AG09319 (cell line): ENCODE data around the gene POLR1D.

ENCODE experiments used
- DNase-seq: peaks from one replicate; pipeline ENCODE4 v3.0.0-alpha.2; 2010; ENCODE audit warnings: low read depth; ENCODE audit errors: extremely low read depth
- CTCF ChIP-seq: IDR thresholded peaks from 2 replicates; pipeline ENCODE4 v1.5.1; 2011; ENCODE audit warnings: low read depth, mild to moderate bottlenecking, inconsistent platforms, low read length, moderate library complexity

Gene POLR1D

DNA sequence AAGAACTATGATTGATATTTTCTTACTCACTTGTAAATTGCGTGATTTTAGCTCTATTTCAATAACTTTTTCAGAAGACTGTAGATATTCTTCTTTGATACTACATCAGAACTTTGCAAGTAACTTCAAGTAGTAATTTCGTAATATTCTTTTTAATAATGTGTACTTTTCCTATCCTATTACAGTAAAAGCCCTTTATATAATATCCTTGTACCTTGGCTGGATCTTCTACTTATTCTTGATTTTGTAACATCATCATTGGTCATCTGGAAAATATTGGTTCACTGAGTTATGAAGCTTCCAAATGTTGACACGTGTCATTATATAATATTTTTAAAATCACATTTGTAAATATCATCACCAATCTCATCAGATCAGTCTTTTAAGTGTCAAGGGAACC is 32.4 kb downstream of the POLR1D start:
- no peak for TF ChIP-seq CTCF

DNA sequence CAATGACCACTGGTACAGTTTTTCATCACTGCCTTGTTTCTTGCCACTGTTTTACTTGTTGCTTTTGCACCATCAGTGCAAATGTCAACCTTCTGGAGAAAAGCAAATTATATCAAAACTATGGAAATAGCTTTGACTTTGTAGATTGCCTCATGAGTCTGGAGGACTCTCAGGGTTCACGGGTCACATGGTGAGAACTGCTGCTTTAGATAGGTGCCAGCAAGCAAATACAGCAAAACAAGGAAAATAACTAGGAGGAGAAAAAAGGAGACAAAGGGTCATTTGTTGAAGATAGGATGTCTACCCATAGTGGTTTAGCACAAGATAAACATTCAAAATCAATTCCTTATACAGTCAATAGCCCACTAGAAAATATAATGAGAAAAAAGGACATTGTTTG is 33.1 kb downstream of the POLR1D start:
- DNase-seq: no peak
- no peak for TF ChIP-seq CTCF

More for the DNA sequence above, 32.4 kb downstream of the POLR1D start:
- no peak for DNase-seq

- TF ChIP-seq CTCF: no peak
Observed at GRCh38 chr13:27657724-27658123, 36.0 kb downstream of the POLR1D start.

GRCh38 chr13:27658546-27658945 is 36.9 kb downstream of the POLR1D start:
- DNase-seq: no peak
- no peak for TF ChIP-seq CTCF

More at GRCh38 chr13:27657724-27658123, 36.0 kb downstream of the POLR1D start:
- no peak for DNase-seq

DNA sequence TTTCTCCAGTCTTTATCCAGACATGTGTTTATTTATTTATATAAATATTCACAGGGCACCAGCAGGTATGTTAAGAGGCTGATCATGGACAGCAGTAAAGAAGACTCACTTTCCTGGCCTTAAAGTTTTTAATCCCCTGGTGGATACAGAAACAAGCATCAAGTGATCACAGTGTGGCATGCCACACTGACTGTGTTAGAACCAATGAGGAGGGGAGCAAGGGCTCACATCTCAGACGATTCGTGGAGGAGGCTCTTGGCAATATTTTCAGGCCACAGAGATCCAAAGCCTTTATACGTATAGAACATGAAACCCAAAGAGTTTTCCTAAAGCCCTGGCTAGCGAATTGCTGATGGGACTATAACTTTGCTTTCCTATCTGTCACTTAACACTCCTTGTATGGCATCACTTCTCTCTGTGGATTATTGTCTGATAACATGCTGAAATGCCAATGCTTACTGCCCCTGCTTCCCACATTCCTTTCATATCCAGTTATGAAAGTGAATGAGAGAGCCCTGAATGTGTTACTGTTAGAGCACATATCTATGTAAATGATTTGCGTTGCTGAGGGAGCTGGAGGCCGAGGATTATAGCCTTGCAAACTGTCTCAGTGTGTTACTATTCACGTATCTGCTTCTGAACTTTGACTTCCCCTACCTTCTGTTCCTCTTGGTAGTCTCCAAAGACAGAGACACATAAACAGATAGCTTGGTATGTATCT is 37.6 kb downstream of the POLR1D start:
- no peak for DNase-seq
- no peak for TF ChIP-seq CTCF

DNA sequence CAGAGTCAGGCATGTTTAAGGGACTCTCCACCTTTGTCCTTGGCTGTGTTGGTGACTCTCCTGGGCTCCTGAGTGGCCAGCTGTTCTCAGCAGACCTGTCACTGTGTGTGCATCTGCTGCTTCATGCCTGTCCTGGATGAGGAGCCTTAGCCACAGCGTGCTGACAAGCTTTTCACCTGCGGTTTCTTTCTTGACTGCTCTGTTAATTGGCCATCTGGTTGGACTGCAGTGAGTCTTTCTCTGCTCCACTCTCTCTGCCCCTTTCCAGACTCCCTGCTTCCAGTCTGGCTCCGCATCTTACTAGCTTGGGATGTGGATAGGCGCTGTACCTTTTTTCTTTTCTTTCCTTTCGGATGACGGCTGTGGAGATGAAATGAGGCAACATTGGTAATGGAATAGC is 38.8 kb downstream of the POLR1D start:
- no peak for DNase-seq
- no peak for TF ChIP-seq CTCF

DNA sequence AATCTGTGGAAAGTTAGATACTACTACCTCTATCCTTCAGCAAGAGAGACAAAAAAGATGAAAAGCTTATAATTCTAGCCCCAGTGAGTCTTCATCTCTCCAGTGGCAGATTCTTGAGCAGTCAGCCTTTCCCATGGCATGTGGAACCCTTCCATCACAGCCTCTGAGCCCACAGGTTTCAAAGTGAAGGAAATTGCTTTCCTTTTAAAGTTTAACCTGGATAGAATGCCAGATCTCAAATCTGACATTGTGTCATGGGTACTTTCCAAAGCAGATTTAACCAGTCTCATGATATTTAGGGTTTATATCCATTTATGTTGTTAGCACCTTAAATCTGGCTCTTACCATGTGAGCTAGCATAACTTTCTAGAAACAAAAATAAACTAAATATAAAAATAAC is 39.3 kb downstream of the POLR1D start:
- DNase-seq: no peak
- no peak for TF ChIP-seq CTCF
